Trophoblast cell (in vitro differentiated cells and primary cell): ENCODE results near the gene ABCA5.

Source experiments
- DNase-seq, 2 donors: peaks; one replicate each; pipeline ENCODE4 v3.0.0-alpha.2; 2016
- H2AFZ ChIP-seq: 2 replicates; pipeline ENCODE4 v1.6.1; 2013; ENCODE audit warnings: low read length, moderate library complexity, mild to moderate bottlenecking; ENCODE audit not compliant: insufficient read depth, poor library complexity
- H2AK5ac ChIP-seq: 2 replicates; pipeline ENCODE4 v1.6.1; 2013; ENCODE audit warnings: mild to moderate bottlenecking, low read length
- H2BK120ac ChIP-seq: 2 replicates; pipeline ENCODE4 v1.6.1; 2013; ENCODE audit warnings: low read length, mild to moderate bottlenecking, moderate library complexity; ENCODE audit not compliant: insufficient read depth, poor library complexity
- H2BK12ac ChIP-seq: 2 replicates; pipeline ENCODE4 v1.6.1; 2013; ENCODE audit warnings: mild to moderate bottlenecking, low read length, moderate library complexity
- H2BK5ac ChIP-seq: 2 replicates; pipeline ENCODE4 v1.6.1; 2013; ENCODE audit warnings: low read length, low read depth, moderate library complexity, mild to moderate bottlenecking; ENCODE audit not compliant: poor library complexity
- H3K14ac ChIP-seq: 2 replicates; pipeline ENCODE4 v1.6.1; 2013; ENCODE audit warnings: mild to moderate bottlenecking, low read length
- H3K18ac ChIP-seq: 2 replicates; pipeline ENCODE4 v1.6.1; 2013; ENCODE audit warnings: mild to moderate bottlenecking, low read length
- H3K23ac ChIP-seq: 2 replicates; pipeline ENCODE4 v1.6.1; 2013; ENCODE audit warnings: low read length
- H3K27ac ChIP-seq: 2 replicates; pipeline ENCODE4 v1.5.1; 2013; ENCODE audit warnings: low read depth, mild to moderate bottlenecking, inconsistent platforms, low read length, moderate library complexity
- H3K27me3 ChIP-seq: 2 replicates; pipeline ENCODE4 v1.6.1; 2013; ENCODE audit warnings: inconsistent platforms, mild to moderate bottlenecking, low read length, moderate library complexity; ENCODE audit not compliant: insufficient read depth
- H3K36me3 ChIP-seq, 2 experiments: 1 replicate in 1 of 2; 2 replicates in 1 of 2; pipeline ENCODE4 v1.6.1; 2013; ENCODE audit warnings: low read length in 2 of 2, mild to moderate bottlenecking in 2 of 2, moderate library complexity in 1 of 2; ENCODE audit not compliant: insufficient read depth in 2 of 2, control insufficient read depth in 1 of 2
- H3K4ac ChIP-seq: 2 replicates; pipeline ENCODE4 v1.6.1; 2013; ENCODE audit warnings: low read depth, mild to moderate bottlenecking, low read length, moderate library complexity
- H3K4me1 ChIP-seq, 2 experiments: 1 replicate in 1 of 2; 2 replicates in 1 of 2; pipeline ENCODE4 v1.6.1; 2013; ENCODE audit warnings: low read length in 2 of 2, mild to moderate bottlenecking in 2 of 2, moderate library complexity in 1 of 2; ENCODE audit not compliant: insufficient read depth in 2 of 2, control insufficient read depth in 1 of 2
- H3K4me2 ChIP-seq: 2 replicates; pipeline ENCODE4 v1.6.1; 2013; ENCODE audit warnings: inconsistent platforms, mild to moderate bottlenecking, low read length, moderate library complexity
- H3K4me3 ChIP-seq: 2 replicates; pipeline ENCODE4 v1.5.1; 2013; ENCODE audit warnings: mild to moderate bottlenecking, low read depth, low read length, inconsistent platforms
- H3K79me1 ChIP-seq: one replicate; pipeline ENCODE4 v1.6.1; 2013; ENCODE audit warnings: low read length
- H3K79me2 ChIP-seq: 2 replicates; pipeline ENCODE4 v1.6.1; 2013; ENCODE audit warnings: low read length, mild to moderate bottlenecking; ENCODE audit not compliant: control insufficient read depth, insufficient read depth, poor library complexity
- H3K9ac ChIP-seq: 2 replicates; pipeline ENCODE4 v1.6.1; 2013; ENCODE audit warnings: mild to moderate bottlenecking, low read length
- H3K9me3 ChIP-seq: 2 replicates; pipeline ENCODE4 v1.6.1; 2013; ENCODE audit warnings: low read depth, mild to moderate bottlenecking, control low read depth, inconsistent platforms, low read length; ENCODE audit not compliant: insufficient read depth
- H4K12ac ChIP-seq: 2 replicates; pipeline ENCODE4 v1.6.1; 2013; ENCODE audit warnings: low read depth, mild to moderate bottlenecking, low read length, moderate library complexity
- H4K8ac ChIP-seq: 2 replicates; pipeline ENCODE4 v1.6.1; 2013; ENCODE audit warnings: low read depth, mild to moderate bottlenecking, low read length, moderate library complexity
- H4K91ac ChIP-seq: one replicate; pipeline ENCODE4 v1.6.1; 2013; ENCODE audit warnings: low read depth, mild to moderate bottlenecking, low read length, moderate library complexity
- WGBS: extraction: QIAGEN DNeasy Blood & Tissue Kit; methylation state at CpG from one replicate; pipeline ENCODE4 v1.1.7; 2013; ENCODE audit warnings: missing lambda C conversion rate; ENCODE audit not compliant: insufficient read length, insufficient coverage; ENCODE audit errors: extremely low coverage; 5-methylcytosine and 5-hydroxymethylcytosine counted together

The ABCA5 gene

GRCh38 chr17:69246726-69247375, 80.1 kb downstream of the ABCA5 start:
- Histone ChIP-seq H2BK12ac (no peak overlapping the region), H3K27me3 (no peaks in the 10 kb centered on the region), H2AFZ (no peak overlapping the region), H4K12ac (no peak overlapping the region), H2BK5ac (no peak overlapping the region), H3K18ac (no peak overlapping the region), H3K36me3 (no peaks in the 10 kb centered on the region), H3K79me1 (no peaks in the 10 kb centered on the region), H3K27ac (no peak overlapping the region), H3K4me3 (no peak overlapping the region), H3K14ac (no peak overlapping the region), H3K4ac (no peak overlapping the region), H2AK5ac (no peak overlapping the region), H3K9ac (no peak overlapping the region), H4K91ac (no peak overlapping the region), H2BK120ac (no peak overlapping the region), H4K8ac (no peak overlapping the region), H3K9me3 (no peaks in the 10 kb centered on the region), H3K79me2 (no peaks in the 10 kb centered on the region), H3K4me1 (no peaks in the 10 kb centered on the region), H3K23ac (no peak overlapping the region), H3K4me2 (no peak overlapping the region)
- peak in 1 of 2 donors; percentile 75 for DNase-seq
- no CpG with 5 or more reads among the region's 4 CpGs for WGBS

GRCh38 chr17:69246202-69246601, 80.7 kb downstream of the ABCA5 start:
- H3K4ac ChIP-seq = no peak overlapping the region
- DNase-seq = no peak
- no peak overlapping the region for H4K8ac ChIP-seq
- H3K27ac ChIP-seq = no peak overlapping the region
- H2AK5ac ChIP-seq = no peak overlapping the region
- no peaks in the 10 kb centered on the region for H3K79me2 ChIP-seq
- no peak overlapping the region for H3K14ac ChIP-seq
- no peak overlapping the region for H2AFZ ChIP-seq
- no peak overlapping the region for H4K91ac ChIP-seq
- no peak overlapping the region for H3K18ac ChIP-seq
- no peak overlapping the region for H2BK120ac ChIP-seq
- no peak overlapping the region for H3K9ac ChIP-seq
- no peak overlapping the region for H3K23ac ChIP-seq
- H3K27me3 ChIP-seq = no peaks in the 10 kb centered on the region
- H3K9me3 ChIP-seq = no peaks in the 10 kb centered on the region
- no peaks in the 10 kb centered on the region for H3K36me3 ChIP-seq
- no peaks in the 10 kb centered on the region for H3K4me1 ChIP-seq
- no peak overlapping the region for H3K4me3 ChIP-seq
- no peak overlapping the region for H2BK5ac ChIP-seq
- H3K79me1 ChIP-seq = no peaks in the 10 kb centered on the region
- no CpG with 5 or more reads among the region's 1 CpG for WGBS
- no peak overlapping the region for H3K4me2 ChIP-seq
- no peak overlapping the region for H2BK12ac ChIP-seq
- H4K12ac ChIP-seq = no peak overlapping the region

GRCh38 chr17:69245617-69246016, 81.3 kb downstream of the ABCA5 start:
- H3K23ac ChIP-seq = no peak overlapping the region
- H3K14ac ChIP-seq = no peak overlapping the region
- no peak overlapping the region for H2BK120ac ChIP-seq
- H3K9ac ChIP-seq = no peak overlapping the region
- no peaks in the 10 kb centered on the region for H3K79me1 ChIP-seq
- no peaks in the 10 kb centered on the region for H3K4me1 ChIP-seq
- DNase-seq = no peak
- H2AK5ac ChIP-seq = no peak overlapping the region
- no peak overlapping the region for H2BK12ac ChIP-seq
- no peaks in the 10 kb centered on the region for H3K27me3 ChIP-seq
- no peak overlapping the region for H3K4me2 ChIP-seq
- no peak overlapping the region for H3K4ac ChIP-seq
- no peak overlapping the region for H3K4me3 ChIP-seq
- H3K9me3 ChIP-seq = no peaks in the 10 kb centered on the region
- no peaks in the 10 kb centered on the region for H3K36me3 ChIP-seq
- H4K91ac ChIP-seq = no peak overlapping the region
- no peak overlapping the region for H3K18ac ChIP-seq
- H2BK5ac ChIP-seq = no peak overlapping the region
- no CpG with 5 or more reads among the region's 2 CpGs for WGBS
- H4K8ac ChIP-seq = no peak overlapping the region
- H3K79me2 ChIP-seq = no peaks in the 10 kb centered on the region
- H2AFZ ChIP-seq = no peak overlapping the region
- H4K12ac ChIP-seq = no peak overlapping the region
- no peak overlapping the region for H3K27ac ChIP-seq

GRCh38 chr17:69239611-69240600, 87.0 kb downstream of the ABCA5 start:
- no peak overlapping the region for H2BK5ac ChIP-seq
- H3K4me2 ChIP-seq = no peak overlapping the region
- H3K9me3 ChIP-seq = no peaks in the 10 kb centered on the region
- no peak overlapping the region for H3K14ac ChIP-seq
- H3K79me2 ChIP-seq = no peaks in the 10 kb centered on the region
- H3K27ac ChIP-seq = no peak overlapping the region
- DNase-seq = no peak
- H3K23ac ChIP-seq = no peak overlapping the region
- no peak overlapping the region for H3K4me3 ChIP-seq
- no peak overlapping the region for H3K18ac ChIP-seq
- H3K36me3 ChIP-seq = no peaks in the 10 kb centered on the region
- no peak overlapping the region for H4K12ac ChIP-seq
- no peak overlapping the region for H2BK12ac ChIP-seq
- H3K4ac ChIP-seq = no peak overlapping the region
- H2AFZ ChIP-seq = no peak overlapping the region
- H3K79me1 ChIP-seq = no peaks in the 10 kb centered on the region
- H2BK120ac ChIP-seq = no peak overlapping the region
- H3K4me1 ChIP-seq = no peaks in the 10 kb centered on the region
- no peak overlapping the region for H3K9ac ChIP-seq
- H3K27me3 ChIP-seq = no peaks in the 10 kb centered on the region
- H2AK5ac ChIP-seq = no peak overlapping the region
- no peak overlapping the region for H4K91ac ChIP-seq
- WGBS = no CpG with 5 or more reads among the region's 8 CpGs
- H4K8ac ChIP-seq = no peak overlapping the region
